ENCODE measurements around the gene ABCC1.

ABCC1 gene

DNA sequence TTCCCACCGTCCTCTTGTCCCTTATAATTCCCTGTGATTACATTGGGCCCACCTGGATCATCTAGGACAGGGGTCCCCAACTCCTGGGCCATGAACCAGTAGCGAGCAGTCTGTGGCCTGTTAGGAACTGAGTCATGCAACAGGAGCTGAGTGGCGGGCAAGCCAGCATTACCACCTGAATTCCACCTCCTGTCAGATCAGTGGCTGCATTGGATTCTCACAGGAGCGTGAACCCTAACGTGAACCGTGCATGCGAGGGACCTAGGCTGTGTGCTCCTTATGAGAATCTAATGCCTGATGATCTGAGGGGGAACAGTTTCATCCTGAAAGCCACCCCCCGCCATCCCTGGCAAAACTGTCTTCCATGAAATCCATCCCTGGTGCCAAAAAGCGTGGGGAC is 36.8 kb downstream of the ABCC1 start:
- DNase-seq (ENCODE audit: insufficient read length, low spot score): no peak

DNA sequence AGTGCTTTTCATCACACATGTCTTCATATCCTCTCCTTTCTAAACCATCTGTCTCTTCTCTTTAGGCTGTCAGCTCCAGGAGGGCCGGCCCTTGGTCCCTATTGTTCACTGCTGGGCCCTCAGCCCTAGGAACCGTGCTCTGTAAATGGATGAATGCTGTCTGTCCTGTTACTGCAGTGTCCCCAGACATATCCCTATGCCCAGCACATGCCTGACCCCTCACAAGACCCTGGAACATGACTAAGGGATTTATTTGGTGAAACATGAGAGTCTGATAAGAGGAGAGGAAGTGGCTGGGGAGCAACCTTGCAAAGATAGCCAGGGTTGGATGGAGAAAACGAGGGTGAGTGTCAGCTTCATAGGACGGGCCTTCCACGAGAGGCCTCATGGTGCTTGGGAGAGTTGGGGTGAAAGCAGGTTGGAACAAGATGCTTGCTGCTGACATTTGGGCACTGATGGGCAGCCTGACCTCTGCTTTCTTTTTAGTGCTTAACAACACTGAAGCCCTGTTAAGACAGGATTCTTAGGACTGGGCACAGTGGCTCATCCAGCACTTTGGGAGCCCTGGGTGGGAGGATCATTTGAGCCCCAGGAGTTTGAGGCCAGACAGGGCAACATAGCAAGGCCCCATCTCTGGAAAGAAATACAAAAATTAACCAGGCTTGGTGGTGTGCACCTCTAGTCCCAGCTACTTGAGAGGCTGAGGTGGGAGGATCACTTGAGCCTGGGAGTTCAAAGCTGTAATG is 39.0 kb downstream of the ABCC1 start:
- FAIRE-seq: no peak

More for the DNA sequence above, 36.8 kb downstream of the ABCC1 start:
- FAIRE-seq: no peak

DNA sequence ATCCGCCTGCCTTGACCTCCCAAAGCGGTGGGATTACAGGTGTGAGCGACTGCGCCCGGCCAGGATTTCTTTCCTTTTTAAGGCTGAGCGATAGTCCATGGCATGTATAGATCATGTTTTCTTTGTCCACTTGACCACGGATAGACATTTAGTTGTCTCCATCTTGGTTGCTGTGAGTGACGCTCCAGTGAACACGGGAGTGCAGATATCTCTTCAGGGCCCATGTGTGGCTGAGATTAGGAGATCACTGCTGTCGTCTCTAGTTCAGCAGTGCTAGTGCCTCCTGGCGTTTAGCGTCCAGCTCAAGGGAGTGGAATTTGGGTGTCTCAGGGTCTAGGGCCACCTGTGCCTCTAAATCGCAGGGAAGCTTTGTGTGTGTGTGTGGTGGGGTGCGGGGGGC is 41.5 kb downstream of the ABCC1 start:
- FAIRE-seq (no peak), DNase-seq (ENCODE audit: insufficient read length, low spot score) (no peak)

More for the DNA sequence above, 39.0 kb downstream of the ABCC1 start:
- no peak for DNase-seq (ENCODE audit: insufficient read length, low spot score)

DNA sequence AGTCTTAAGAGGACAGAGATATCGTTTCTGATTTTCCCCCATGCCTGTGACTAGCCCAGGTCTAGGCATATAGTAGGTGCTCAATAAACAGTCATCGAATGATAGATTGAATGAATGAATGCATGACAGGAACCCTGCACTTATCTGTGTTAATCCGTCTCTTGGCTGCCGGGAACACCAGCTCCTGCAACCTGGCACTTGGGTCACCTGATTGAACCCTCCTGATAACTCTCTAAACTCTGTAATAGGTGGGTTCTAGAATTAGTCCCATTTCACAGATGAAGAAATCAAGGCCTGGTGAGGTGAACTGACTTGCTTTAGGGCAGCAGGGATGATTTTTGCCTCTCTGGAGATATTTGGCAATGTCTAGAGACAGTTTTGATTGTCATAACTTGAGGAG is 43.7 kb downstream of the ABCC1 start:
- DNase-seq (ENCODE audit: insufficient read length, low spot score): no peak
- FAIRE-seq: no peak

DNA sequence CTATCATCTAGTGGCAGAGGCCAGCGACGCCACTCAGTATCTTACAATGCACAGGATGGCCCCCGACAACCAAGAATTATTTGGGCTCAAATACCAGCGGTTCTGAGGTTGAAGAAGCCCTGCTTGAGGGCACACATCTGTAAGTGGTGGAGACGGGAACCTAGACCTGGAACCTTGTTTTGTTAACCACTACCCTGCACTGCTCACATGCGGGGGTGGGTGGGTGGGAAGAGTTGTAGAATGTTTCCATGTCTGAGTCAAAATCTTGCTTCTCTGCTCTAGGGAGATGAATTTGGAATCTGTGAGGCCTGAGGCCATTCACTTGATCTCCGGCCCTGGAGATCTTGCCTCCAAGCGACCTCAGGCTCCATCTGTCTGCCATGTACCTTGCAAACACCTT is 44.1 kb downstream of the ABCC1 start:
- DNase-seq (ENCODE audit: insufficient read length, low spot score) (no peak), FAIRE-seq (no peak)

DNA sequence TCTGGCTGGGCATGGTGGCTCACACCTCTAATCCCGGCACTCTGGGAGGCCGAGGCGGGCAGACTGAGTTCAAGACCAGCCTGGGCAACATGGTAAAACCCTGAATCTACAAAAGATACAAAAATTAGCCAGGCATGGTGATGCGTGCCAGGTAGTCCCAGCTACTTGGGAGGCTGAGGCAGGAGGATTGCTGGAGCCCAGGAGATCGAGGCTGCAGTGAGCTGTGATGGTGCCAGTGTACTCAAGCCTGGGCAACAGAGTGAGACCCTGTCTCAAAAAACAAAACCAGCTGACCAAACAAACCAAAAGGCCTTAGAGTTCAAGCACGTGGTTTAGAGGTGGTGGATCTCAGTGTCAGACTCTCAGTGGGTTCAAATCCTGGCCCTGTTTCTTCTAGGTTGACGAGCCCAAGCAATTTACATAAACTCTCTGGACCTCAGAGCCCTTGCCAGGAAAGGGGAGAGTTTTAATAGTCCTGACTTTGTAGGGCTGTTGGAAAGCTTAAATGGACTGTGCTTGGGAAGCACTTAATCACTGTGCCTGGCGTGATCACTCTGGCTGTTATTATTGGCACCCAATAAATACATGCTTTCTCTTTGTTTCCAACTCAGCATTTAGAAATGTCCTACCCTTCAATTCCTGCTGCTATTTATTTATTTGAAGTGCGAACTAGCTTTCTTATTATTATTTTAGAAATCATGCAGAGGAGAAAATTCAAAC is 44.7 kb downstream of the ABCC1 start:
- FAIRE-seq: no peak

DNA sequence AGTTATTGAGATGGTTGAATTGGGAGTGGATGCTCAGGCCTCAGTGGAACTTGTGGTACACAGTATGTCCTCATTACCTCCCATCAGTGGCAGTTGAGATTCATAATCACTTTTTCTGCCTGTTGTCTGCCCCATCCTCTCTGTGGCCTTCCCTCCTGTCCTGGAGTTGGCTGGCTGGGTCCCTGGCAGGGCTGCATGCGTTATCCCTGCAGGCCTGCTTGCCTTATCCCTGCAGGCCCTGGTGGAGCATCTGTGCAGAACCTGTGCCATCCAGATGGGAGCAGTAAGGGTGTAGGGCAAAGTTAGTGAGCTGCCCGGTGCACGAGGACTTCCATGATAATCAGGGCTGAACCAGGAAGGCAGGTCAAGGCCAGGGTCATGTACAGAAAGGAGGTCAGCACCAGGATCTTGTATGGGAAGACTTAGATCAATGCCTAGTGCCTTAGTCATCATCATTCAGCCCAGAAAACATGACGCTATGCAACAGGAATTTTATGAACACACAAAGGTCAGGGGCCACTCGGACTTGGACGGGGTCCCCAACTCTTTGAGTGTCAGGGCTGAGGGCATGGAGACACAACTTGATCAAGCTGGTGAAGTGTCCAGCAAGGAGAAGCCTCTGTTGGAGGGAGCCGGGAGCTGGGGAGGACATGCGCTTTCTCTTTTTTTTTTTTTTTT is 47.2 kb downstream of the ABCC1 start:
- DNase-seq (ENCODE audit: insufficient read length, low spot score): peak; percentile 78

More for the DNA sequence above, 44.7 kb downstream of the ABCC1 start:
- no peak for DNase-seq (ENCODE audit: insufficient read length, low spot score)

DNA sequence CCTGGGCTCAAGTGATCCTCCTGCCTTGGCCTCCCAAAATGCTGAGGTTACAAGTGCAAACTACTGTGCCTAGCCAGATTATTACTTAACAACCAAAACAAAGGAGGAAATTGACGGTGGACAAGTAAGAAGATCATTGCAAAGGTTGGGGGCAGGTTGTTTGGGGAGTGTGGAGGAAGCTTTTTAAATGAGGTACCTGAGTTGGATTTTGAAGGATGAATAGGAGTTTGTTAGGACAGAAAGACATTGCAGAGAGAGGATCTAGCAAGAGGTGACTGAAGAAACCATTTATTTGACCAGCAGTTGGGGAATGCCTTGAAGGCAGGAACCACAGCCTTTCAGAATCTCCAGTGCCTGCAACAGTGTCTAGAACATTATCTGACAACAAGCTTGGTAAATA is 51.3 kb downstream of the ABCC1 start:
- no peak for FAIRE-seq
- no peak for DNase-seq (ENCODE audit: insufficient read length, low spot score)

More for the DNA sequence above, 47.2 kb downstream of the ABCC1 start:
- peak; percentile 82 for FAIRE-seq

DNA sequence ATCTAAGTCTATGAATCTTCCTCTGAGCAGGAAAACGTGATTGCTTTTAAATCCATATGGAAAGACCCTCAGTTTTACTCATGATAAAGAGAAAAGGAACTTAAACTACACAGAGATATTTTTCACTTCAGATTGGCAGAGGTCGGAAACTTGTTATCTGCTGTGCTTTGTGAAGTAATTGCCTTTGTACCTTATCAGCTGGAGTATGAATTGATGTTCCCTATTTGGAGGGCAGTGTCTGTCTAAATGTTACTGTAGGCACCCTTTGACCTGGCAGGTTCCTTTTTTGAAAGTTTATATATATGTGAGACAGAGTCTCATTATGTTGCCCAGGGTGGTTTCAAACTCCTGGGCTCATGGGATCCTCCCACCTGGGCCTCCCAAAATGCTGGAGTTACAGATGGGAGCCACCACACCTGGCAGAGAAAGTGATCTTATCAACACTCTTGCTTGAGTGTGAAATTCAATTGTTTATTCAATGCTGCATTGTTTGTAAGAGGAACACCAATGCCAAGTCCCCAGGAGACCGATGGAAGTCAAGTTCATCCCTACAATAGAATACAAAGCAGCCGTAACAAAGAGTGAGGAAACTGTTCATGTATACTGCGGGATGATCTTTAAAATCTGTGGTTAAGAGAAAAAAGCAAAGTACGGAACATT is 52.3 kb downstream of the ABCC1 start:
- FAIRE-seq (no peak), DNase-seq (ENCODE audit: insufficient read length, low spot score) (no peak)

DNA sequence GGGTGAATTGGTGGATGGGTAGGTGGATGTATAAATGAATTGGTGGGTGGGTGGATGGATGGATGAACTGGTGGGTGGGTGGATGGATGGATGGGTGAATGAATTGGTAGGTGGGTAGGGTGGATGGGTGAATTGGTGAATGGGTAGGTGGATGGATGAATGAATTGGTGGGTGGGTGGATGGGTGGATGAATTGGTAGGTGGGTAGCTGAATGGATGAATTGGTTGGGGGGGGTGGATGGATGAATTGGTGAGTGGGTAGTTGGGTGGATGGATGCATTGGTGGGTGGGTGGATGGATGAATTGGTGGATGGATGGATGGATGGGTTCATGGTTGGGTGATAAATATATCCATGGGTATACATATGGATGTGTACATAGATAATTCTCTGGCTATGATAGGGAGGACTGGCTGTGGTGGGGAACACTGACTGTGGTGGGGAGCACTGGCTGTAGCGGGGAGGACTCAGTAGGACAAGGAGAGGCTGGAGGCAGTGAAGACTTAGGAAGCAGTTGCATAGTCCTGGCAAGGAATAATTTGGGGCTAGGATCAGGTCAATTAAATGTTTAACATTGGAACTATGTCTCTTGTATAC is 54.4 kb downstream of the ABCC1 start:
- DNase-seq (ENCODE audit: insufficient read length, low spot score) (no peak), FAIRE-seq (no peak)

DNA sequence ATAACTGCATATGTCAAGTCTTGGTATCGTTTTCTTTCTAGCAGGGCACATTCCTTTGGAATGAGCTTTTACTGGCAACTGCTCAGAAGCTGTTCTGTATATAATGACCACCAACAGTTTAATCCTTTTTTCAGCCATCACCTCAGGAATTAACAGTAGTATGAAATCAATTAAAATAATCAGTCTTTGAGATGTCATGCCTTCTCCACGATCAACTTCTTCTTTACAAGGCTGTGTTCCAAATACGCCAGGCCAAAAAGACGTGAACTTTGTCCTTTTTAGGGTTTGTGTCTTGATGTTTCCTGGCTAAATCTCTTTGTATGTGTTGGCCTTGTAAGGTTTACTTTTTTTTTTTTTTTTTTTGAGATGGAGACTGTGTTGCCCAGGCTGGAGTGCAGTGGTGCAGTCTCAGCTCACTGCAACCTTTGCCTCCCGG is 54.9 kb downstream of the ABCC1 start:
- peak; percentile 65 for DNase-seq (ENCODE audit: insufficient read length, low spot score)
- no peak for FAIRE-seq

DNA sequence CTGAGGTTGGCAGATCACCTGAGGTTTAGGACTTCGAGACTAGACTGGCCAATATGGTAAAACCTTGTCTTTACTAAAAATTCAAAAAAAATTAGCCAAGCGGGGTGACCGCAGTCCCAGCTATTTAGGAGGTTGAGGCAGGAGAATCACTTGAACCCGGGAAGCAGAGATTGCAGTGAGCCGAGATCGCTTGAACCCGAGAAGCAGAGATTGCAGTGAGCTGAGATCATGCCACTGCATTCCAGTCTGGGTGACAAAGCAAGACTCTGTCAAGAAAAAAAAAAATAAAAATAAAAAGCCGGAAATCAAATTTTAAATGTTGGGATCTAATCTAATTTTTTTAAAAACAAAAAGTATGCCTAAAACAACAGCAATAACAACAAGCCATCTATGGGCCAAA is 56.3 kb downstream of the ABCC1 start:
- no peak for DNase-seq (ENCODE audit: insufficient read length, low spot score)
- no peak for FAIRE-seq

DNA sequence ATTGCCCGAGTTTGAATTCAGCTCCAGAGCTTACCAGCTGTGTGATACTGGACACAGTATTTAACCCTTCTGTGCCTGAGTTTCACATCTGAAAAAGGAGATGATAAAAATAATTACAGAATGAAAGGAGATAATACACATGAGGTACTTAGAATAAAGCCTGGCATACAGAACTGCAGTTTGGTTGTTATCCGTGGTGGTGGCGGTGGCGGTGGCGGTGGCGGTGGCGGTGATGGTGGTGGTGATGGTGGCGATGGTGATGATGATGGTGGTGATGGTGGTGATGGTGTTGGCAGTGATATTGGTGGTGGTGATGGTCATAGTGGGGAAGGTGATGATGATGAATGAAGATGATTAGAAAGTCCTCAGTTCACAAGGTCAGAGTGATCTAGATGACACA is 57.2 kb downstream of the ABCC1 start:
- DNase-seq (ENCODE audit: insufficient read length, low spot score) (no peak), FAIRE-seq (peak; percentile 13)

DNA sequence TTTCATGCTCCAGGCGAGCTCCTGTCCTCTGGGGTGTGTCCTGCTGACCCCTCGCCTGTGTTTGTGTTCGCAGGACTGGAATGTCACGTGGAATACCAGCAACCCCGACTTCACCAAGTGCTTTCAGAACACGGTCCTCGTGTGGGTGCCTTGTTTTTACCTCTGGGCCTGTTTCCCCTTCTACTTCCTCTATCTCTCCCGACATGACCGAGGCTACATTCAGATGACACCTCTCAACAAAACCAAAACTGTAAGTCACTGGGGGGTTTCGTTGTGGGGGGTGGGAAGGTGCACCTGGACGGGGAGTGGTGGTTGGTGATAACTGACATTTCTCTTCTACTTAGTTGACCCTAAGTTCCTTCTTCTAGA is 58.3 kb downstream of the ABCC1 start:
- no peak for DNase-seq (ENCODE audit: insufficient read length, low spot score)

DNA sequence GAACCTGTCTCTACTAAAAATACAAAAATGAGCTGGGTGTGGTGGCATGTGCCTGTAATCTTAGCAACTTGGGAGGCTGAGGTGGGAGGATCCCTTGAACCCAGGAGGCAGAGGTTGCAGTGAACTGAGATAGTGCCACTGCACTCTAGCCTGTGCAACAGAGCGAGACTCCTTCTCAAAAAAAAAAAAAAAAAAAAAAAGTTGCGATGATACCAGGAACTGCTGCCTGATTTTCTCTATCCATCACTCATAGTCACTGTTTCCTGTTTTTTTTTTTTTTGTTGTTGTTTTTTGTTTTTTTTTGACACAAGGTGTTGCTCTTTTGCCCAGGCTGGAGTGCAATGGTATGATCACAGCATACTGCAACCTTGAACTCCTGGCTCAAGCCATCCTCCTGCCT is 59.2 kb downstream of the ABCC1 start:
- DNase-seq (ENCODE audit: insufficient read length, low spot score): no peak
- FAIRE-seq: no peak

More for the DNA sequence above, 58.3 kb downstream of the ABCC1 start:
- FAIRE-seq: no peak

DNA sequence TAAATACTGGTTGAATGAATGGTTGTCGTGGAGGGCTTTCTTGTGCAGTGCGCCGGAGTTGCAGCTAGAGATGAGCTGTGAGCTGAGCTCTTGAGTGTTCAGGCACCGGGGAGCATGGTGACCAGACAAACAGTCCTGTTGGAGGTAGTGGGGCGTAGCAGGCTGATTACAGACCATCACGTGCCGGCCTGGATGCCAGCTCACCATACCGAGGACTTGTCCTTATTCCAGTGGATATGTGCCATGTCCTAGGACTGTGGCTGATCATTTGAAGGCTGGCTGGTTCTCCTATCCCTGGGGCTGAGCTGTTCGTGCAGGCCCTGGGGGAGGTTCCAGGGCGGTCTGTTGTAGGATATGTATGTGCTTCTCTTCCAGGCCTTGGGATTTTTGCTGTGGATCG is 60.0 kb downstream of the ABCC1 start:
- FAIRE-seq: no peak
- DNase-seq (ENCODE audit: insufficient read length, low spot score): no peak

DNA sequence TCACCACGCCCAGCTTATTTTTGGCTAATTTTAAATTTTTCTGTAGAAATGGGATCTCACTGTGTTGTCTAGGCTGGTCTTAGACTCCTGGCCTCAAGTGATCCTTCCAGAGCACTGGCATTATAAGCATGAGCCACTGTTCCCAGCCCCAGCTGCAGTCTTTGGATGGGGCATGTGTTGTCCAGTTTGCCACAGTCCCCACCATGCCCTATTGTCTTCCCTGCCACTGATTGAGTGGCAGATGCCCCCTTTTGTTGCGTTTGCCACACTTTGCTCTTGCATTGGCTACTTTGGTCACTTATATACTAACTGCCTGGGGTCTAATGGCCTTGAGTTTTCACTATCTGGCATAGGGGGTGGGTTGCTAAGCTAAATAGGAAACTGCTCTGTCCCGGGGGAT is 60.8 kb downstream of the ABCC1 start:
- no peak for FAIRE-seq

DNA sequence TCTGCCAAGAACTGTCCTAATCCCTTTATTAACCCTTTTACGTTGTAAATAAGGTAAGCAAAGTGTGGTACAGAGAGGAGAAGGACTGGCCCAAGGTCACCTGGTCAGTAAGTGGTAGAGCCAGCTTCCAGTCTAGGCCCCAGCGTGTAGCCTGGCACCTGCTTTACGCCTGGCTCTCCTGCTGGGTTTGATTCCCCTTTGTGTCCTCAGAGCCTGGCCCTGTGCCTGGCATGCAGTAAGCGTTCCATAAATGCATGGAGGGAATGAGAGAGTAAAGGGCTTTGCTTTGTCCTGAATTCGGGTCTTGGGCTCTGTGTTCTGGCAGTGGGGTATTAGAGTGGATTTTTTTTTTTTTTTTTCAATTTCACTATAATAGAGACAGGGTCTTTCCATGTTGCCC is 62.7 kb downstream of the ABCC1 start:
- DNase-seq (ENCODE audit: insufficient read length, low spot score) (no peak), FAIRE-seq (no peak)

More for the DNA sequence above, 60.8 kb downstream of the ABCC1 start:
- no peak for DNase-seq (ENCODE audit: insufficient read length, low spot score)

DNA sequence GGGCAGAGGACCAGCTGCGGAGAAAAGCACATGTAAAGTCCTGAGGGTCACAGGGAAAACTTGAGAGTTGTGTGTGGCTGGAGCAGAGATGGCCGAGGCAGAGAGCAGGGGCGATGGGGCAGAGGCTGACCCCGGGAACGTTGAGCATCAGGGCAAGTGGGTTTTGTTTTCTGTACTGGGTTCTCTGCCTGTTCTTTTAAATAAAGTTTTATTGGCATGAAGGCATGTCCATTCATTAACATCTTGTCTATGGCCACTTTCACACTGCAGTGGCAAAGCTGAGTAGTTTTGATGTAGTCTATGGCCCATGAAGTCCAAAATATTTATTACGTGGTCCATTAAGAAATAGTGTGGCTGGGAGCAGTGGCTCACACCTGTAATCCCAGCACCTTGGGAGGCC is 64.4 kb downstream of the ABCC1 start:
- no peak for DNase-seq (ENCODE audit: insufficient read length, low spot score)
- no peak for FAIRE-seq

DNA sequence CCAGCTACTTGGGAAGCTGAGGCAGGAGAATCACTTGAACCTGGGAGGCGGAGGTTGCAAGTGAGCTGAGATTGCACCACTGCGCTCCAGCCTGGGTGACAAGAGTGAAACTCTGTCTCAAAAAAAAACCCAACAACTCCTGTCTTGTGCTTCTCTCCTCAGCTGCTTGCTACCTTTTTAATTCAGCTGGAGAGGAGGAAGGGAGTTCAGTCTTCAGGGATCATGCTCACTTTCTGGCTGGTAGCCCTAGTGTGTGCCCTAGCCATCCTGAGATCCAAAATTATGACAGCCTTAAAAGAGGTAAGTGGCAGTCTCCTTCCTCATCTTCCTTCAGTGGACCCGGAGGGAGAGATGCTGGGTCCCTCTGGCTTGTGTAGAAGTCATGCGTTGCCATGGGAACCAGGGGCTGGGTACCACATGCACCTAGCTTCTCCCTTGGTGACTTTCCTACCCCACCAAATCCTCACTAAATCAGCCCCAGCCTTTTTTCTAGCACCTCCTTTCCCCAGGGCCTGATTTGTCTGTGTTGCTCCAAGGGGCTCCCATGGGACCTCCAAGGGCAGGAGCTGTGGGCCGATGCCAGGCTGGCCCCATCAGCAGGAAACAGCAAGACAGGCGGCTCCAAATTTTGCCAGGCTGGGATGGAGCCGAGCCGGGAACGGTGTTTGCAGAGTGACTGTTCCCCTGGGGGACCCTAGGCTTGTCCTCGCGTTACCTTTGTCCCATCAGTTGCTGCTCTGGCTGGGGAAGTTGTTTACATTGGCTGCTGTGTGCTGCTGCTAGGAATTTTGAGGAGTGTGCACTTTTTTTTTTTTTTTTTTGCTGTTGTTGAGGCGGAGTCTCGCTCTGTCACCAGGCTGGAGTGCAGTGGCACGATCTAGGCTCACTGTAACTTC is 65.2 kb downstream of the ABCC1 start:
- FAIRE-seq (no peak), DNase-seq (ENCODE audit: insufficient read length, low spot score) (no peak)
